A549 (cell line): ENCODE measurements around the gene JAZF1.

Experiments used
- CTCF ChIP-seq: fragments of >200 bp; sonication (Bioruptor Twin); formaldehyde crosslinking; IDR thresholded peaks from 3 replicates; pipeline ENCODE4 v1.5.1; 2016
- EP300 ChIP-seq, 2 experiments: fragments of >200 bp; sonication (Bioruptor Twin); formaldehyde crosslinking; IDR thresholded peaks; 2 replicates in 1 of 2; 3 replicates in 1 of 2; pipeline ENCODE4 v1.6.1; 2016 to 2017
- MAFK ChIP-seq: fragments of 450-650 bp; IDR thresholded peaks from 2 replicates; pipeline ENCODE4 v1.6.1; 2014; ENCODE audit not compliant: partially characterized antibody
- MAX ChIP-seq: IDR thresholded peaks from 2 replicates; pipeline ENCODE4 v1.6.1; 2012
- NR3C1 ChIP-seq: fragments of >200 bp; sonication (Bioruptor Twin); formaldehyde crosslinking; IDR thresholded peaks from 3 replicates; pipeline ENCODE4 v1.6.1; 2017
- PHF8 ChIP-seq: fragments of 200-600 bp; sonication (generic); IDR thresholded peaks from 2 replicates; pipeline ENCODE4 v1.6.1; 2016; ENCODE audit warnings: low read depth, mild to moderate bottlenecking, antibody characterized with exemption, moderate library complexity, borderline replicate concordance
- POLR2A ChIP-seq: IDR thresholded peaks from 2 replicates; pipeline ENCODE4 v1.6.1; 2012; ENCODE audit warnings: mild to moderate bottlenecking, low read length
- RAD21 ChIP-seq, 2 experiments: fragments of >200 bp in 1 of 2; sonication (Bioruptor Twin) in 1 of 2; formaldehyde crosslinking in 1 of 2; IDR thresholded peaks in 1 of 2; conservative IDR thresholded peaks in 1 of 2; 2 replicates in 1 of 2; 3 replicates in 1 of 2; pipeline ENCODE4 v1.6.1; 2012 to 2018; ENCODE audit warnings: inconsistent platforms in 1 of 2
- RCOR1 ChIP-seq: fragments of 150-350 bp; IDR thresholded peaks from 2 replicates; pipeline ENCODE4 v1.6.1; 2014; ENCODE audit warnings: antibody characterized with exemption, low read length, low read depth
- ZFP36 ChIP-seq: fragments of 450-650 bp; IDR thresholded peaks from 2 replicates; pipeline ENCODE4 v1.6.1; 2014; ENCODE audit warnings: borderline replicate concordance; ENCODE audit not compliant: partially characterized antibody
- ZNF302 ChIP-seq: fragments of 250-450 bp; sonication (Bioruptor Pico); IDR thresholded peaks from 2 replicates; pipeline ENCODE4 v1.9.0; 2021; ENCODE audit warnings: inconsistent platforms, mild to moderate bottlenecking, moderate library complexity

DNA sequence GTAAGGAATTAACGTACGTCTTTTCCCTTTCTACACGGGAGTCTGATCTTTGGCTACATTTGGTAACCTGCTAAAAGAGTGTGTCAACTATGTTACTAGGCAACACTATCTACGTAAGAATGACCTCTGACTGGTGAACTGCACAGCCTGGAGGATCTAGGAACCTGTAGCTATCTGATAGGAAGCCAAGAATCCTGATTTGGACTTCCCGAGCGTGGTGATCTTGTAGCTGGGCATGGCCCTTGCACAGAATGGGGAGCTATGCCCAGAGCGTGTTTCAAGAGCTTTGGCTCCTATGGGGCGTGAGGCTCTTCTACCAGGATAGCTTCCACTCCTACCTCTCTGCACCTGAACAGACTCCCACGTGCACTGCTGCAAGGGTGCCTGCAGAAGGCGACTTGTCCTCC, 283.2 kb downstream of the JAZF1 start:
- TF ChIP-seq NR3C1, result no peak
- TF ChIP-seq CTCF, result no peak
- TF ChIP-seq EP300 (IDR thresholded peaks at IDR 0.05), result no peak
- TF ChIP-seq PHF8, result no peak
- TF ChIP-seq POLR2A, result no peak
- no peak for TF ChIP-seq MAFK
- TF ChIP-seq ZNF302 (CRISPR knock-in tag), result no peak
- no peak for TF ChIP-seq ZFP36
- no peak for TF ChIP-seq RCOR1
- no peak for TF ChIP-seq MAX
- no peak for TF ChIP-seq RAD21 (conservative IDR thresholded peaks at IDR 0.05 in 1 of 2, IDR thresholded peaks at IDR 0.05 in 1 of 2)
